MCF 10A (cell line): Measurements from ENCODE around the gene SYPL1. TPM values are rescaled to one million over a fixed set of nuclear protein-coding genes. Genes with fewer than 3 reads are reported as not detected.
A peak's percentile ranks its signal among the peaks of the same experiment; 100 is the strongest.

Experiments
- BruUV-seq: library from RNA; stranded (reverse); fragments of 400-500 nt; replicated peaks from 2 replicates; lab custom pipeline; 2021; lab: Mats Ljungman, UMichigan
- CTCF ChIA-PET: fragments of 300-600 bp; sonication (Branson Sonifier 250); formaldehyde crosslinking; extraction: SDS; loops from one replicate; lab custom pipeline; 2021; ENCODE audit warnings: antibody characterized with exemption, inconsistent platforms; lab: Yijun Ruan, JAX
- POLR2A ChIA-PET: fragments of 300-600, 350-650 bp; sonication (Branson Sonifier 250); formaldehyde crosslinking; extraction: SDS; loops from one replicate; lab custom pipeline; 2020; ENCODE audit warnings: antibody characterized with exemption, inconsistent platforms; lab: Yijun Ruan, JAX
- DNase-seq: peaks from one replicate; pipeline ENCODE4 v3.0.0-alpha.2; 2018; ENCODE audit not compliant: unreplicated experiment
- H3K27ac Mint-ChIP-seq: one replicate; pipeline ENCODE4 v1.8.0; 2022; ENCODE audit warnings: mild to moderate bottlenecking, low read depth, mixed read lengths; ENCODE audit not compliant: unreplicated experiment
- H3K27me3 Mint-ChIP-seq: one replicate; pipeline ENCODE4 v1.8.0; 2022; ENCODE audit warnings: mixed read lengths; ENCODE audit not compliant: insufficient read depth, unreplicated experiment
- H3K36me3 Mint-ChIP-seq: one replicate; pipeline ENCODE4 v1.8.0; 2022; ENCODE audit warnings: mild to moderate bottlenecking, moderate library complexity, mixed read lengths; ENCODE audit not compliant: insufficient read depth, unreplicated experiment
- H3K4me1 Mint-ChIP-seq: one replicate; pipeline ENCODE4 v1.8.0; 2022; ENCODE audit warnings: mixed read lengths; ENCODE audit not compliant: insufficient read depth, unreplicated experiment
- H3K4me3 Mint-ChIP-seq: one replicate; pipeline ENCODE4 v1.8.0; 2022; ENCODE audit warnings: mild to moderate bottlenecking, moderate library complexity, mixed read lengths; ENCODE audit not compliant: unreplicated experiment
- H3K9me3 Mint-ChIP-seq: one replicate; pipeline ENCODE4 v1.8.0; 2022; ENCODE audit warnings: mixed read lengths; ENCODE audit not compliant: unreplicated experiment
- intact Hi-C: fragments of 100-400 bp; cut with micrococcal nuclease; formaldehyde crosslinking; loops from 2 replicates; pipeline ENCODE4 v1.14.1; 2022
- total RNA-seq: library from RNA; stranded (reverse); gene quantifications from 2 replicates; pipeline ENCODE4 v1.2.3, GENCODE V29; 2022
- TF ChIP-seq, protein P1 (sequence below): fragments of 200-600 bp; IDR thresholded peaks from one replicate; pipeline ENCODE4 v1.8.0; 2022; ENCODE audit warnings: antibody characterized with exemption, mild to moderate bottlenecking; ENCODE audit not compliant: unreplicated experiment

The SYPL1 gene
- total RNA-seq, 1 experiment from 2014 or later, result 77.6 TPM

DNA sequence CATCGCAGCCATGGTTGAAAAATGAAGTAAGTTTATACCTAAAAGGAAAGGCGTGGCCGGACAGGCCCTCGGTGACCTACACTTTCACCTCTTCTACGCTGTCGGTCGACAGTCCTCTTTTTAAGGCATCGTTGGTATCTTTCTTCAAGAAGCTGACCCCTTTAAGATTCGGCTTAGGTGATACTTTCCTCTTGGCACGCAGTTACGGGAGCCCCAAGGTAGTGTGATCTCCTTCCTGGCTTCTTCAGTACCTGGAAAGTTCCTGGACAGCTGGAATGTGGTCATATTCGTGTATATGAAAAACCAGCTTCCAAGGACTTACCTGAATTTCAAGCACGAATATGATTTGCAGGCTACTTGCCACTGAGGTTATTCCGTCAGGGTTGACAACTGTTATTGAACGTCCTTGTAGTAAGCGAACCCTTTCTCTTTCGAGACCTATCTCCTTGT is 885 bp upstream of the SYPL1 start:
- no peaks in the 10 kb centered on the region for H3K27me3 Mint-ChIP-seq
- ChIA-PET POLR2A (interaction anchor here (0.7 to 7.3 kb wide), 8 partner anchors 10 to 486 kb away, joined by 4 to 139 read pairs (median 30); partner anchors contain the start of gene NAMPT), CTCF (interaction anchor here (0.6 to 5.7 kb wide), 4 partner anchors 10 to 55 kb away, joined by 3 to 29 read pairs (median 3); no protein-coding TSS in a partner anchor)
- BruUV-seq, result no TSS peak
- H3K36me3 Mint-ChIP-seq, result no peaks in the 10 kb centered on the region
- H3K4me3 Mint-ChIP-seq, result peak overlapping the region; percentile 88
- DNase-seq, result no peak
- intact Hi-C loops, result no loop called here
- TF ChIP-seq, protein P1, sequence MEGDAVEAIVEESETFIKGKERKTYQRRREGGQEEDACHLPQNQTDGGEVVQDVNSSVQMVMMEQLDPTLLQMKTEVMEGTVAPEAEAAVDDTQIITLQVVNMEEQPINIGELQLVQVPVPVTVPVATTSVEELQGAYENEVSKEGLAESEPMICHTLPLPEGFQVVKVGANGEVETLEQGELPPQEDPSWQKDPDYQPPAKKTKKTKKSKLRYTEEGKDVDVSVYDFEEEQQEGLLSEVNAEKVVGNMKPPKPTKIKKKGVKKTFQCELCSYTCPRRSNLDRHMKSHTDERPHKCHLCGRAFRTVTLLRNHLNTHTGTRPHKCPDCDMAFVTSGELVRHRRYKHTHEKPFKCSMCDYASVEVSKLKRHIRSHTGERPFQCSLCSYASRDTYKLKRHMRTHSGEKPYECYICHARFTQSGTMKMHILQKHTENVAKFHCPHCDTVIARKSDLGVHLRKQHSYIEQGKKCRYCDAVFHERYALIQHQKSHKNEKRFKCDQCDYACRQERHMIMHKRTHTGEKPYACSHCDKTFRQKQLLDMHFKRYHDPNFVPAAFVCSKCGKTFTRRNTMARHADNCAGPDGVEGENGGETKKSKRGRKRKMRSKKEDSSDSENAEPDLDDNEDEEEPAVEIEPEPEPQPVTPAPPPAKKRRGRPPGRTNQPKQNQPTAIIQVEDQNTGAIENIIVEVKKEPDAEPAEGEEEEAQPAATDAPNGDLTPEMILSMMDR, result no peak
- peaks cover 23% of the 10 kb centered on the region for H3K4me1 Mint-ChIP-seq
- no peaks in the 10 kb centered on the region for H3K9me3 Mint-ChIP-seq
- peak overlapping the region; percentile 95 for H3K27ac Mint-ChIP-seq

DNA sequence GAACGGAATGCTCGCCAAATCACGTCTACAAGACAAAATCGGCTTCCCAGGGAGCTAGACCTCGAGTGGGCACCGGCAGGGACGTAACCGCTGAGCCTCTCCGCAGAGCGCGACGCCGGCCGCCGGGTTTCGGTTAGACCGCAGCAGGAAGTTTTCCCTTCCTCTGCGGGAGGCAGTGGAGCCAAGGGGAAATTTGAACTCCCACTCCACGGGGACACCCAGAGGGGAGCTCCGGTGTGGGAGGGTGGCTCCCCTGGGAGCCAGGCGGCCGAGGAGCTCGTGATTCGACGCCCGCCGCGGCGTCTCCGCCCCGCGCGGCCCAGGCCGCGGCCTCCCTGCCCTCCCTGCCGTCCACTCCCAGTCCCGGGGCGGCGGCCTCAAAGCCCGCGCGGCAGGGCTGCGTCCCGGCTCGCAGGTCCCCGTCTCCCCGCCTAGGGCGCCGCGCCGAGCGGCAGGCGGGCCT is 426 bp downstream of the SYPL1 start:
- Mint-ChIP-seq H3K9me3 (no peaks in the 10 kb centered on the region), H3K4me1 (peaks cover 23% of the 10 kb centered on the region), H3K4me3 (peak overlapping the region; percentile 88), H3K27me3 (no peaks in the 10 kb centered on the region), H3K36me3 (no peaks in the 10 kb centered on the region), H3K27ac (peak overlapping the region; percentile 95)
- BruUV-seq, result no TSS peak
- CTCF ChIA-PET, result interaction anchor here (0.8 to 5.7 kb wide), 10 partner anchors 9 to 580 kb away, joined by 3 to 29 read pairs (median 4); no protein-coding TSS in a partner anchor
- TF ChIP-seq, protein P1, result no peak
- POLR2A ChIA-PET, result interaction anchor here (0.7 to 7.3 kb wide), 25 partner anchors 9 to 1094 kb away, joined by 3 to 139 read pairs (median 5); partner anchors contain the start of gene NAMPT
- intact Hi-C loops, result loop anchor here (1.0 kb wide), 2 partner anchors 43 to 46 kb away; no protein-coding TSS in a partner anchor
- DNase-seq, result peak; percentile 79

DNA sequence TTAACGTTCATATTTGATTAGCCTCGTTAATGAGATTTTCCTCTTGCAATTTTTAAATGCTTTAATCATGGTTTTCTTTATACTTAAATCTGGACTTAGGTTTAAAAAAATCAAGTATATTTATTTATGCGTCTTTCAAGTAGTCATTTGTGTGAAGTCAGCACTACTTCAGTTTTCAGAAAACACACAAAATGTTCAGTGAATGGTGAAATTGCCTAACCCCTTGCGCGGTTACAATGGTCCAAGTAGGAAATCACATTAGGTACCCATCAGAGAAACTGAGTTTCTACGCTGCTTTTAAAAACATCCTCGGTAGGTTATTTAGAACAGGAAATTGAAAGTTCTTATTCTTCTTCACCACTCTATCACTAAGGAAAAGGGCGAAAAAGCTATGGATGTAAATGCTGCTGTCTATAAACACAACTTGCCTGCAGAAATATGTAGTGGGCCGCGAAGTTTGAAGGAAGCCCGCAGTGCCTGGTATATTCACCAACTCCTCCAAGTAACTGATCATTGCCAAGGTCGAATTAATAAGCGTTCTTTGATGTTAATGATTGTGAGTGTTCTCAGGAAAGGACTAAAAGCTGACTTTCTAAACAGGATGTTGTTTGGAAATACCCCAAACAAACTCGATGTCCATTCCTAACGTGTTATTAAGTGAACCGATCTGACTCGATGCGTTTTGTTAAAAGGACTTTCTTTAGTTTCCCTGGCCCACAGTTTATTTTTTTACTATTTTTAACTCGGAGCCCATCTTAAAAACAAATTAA is 1.0 kb downstream of the SYPL1 start:
- POLR2A ChIA-PET, result interaction anchor here (0.7 to 7.3 kb wide), 25 partner anchors 8 to 314 kb away, joined by 3 to 139 read pairs (median 5); partner anchors contain the start of gene NAMPT
- CTCF ChIA-PET, result interaction anchor here (0.8 to 5.7 kb wide), 10 partner anchors 8 to 579 kb away, joined by 3 to 29 read pairs (median 4); no protein-coding TSS in a partner anchor
- Mint-ChIP-seq H3K27me3 (no peaks in the 10 kb centered on the region), H3K36me3 (peaks cover 4% of the 10 kb centered on the region), H3K27ac (peak overlapping the region; percentile 95), H3K9me3 (no peaks in the 10 kb centered on the region), H3K4me3 (peak overlapping the region; percentile 88), H3K4me1 (peaks cover 23% of the 10 kb centered on the region)
- intact Hi-C loops, result loop anchor here (1.0 kb wide), 2 partner anchors 43 to 46 kb away; no protein-coding TSS in a partner anchor
- peak; percentile 41 for DNase-seq
- TF ChIP-seq, protein P1, result no peak
- TSS peak; percentile 65 for BruUV-seq

DNA sequence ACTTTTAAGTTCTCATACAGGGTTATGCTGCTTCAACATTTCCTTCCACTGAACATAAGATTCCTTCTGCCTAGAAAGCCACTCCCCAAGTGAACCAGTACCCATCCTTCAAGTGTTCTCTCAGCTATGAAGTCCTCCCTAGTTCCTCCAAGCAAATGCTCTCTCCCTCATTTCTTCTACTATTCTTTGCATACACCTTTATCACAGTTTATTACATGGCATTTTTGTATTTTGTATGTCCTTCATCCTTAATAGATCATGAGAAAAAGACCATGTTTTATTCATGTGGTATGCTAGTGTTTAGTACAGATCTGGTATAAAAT is 1.9 kb downstream of the SYPL1 start:
- peaks cover 30% of the 10 kb centered on the region for H3K4me1 Mint-ChIP-seq

More for the DNA sequence above, 1.9 kb downstream of the SYPL1 start:
- peak; percentile 17 for DNase-seq
- TF ChIP-seq, protein P1, result no peak
- intact Hi-C loops, result no loop called here
- ChIA-PET CTCF (interaction anchor here (0.8 to 5.7 kb wide), 4 partner anchors 42 to 67 kb away, joined by 3 to 29 read pairs (median 6); no protein-coding TSS in a partner anchor), POLR2A (interaction anchor here (1.0 to 7.3 kb wide), 15 partner anchors 10 to 314 kb away, joined by 3 to 139 read pairs (median 9); partner anchors contain the start of gene NAMPT)
- Mint-ChIP-seq H3K4me3 (peak overlapping the region; percentile 88), H3K27me3 (no peaks in the 10 kb centered on the region), H3K27ac (peak overlapping the region; percentile 95), H3K9me3 (no peaks in the 10 kb centered on the region), H3K36me3 (peaks cover 7% of the 10 kb centered on the region)
- no TSS peak for BruUV-seq
